SIG-M5 treated with dmso at 0.1 percent for 504 hours (cell line): Measurements from ENCODE around the gene LIMCH1.
"Not testable (repeated sequence)": the region's sequence is repeated elsewhere in the genome, so short reads cannot be mapped to it uniquely, and the experiment has no call there.

Experiments
- DNase-seq: peaks from one replicate; lab custom pipeline; 2025; ENCODE audit not compliant: unreplicated experiment; lab: John Stamatoyannopoulos, UW

Gene LIMCH1

GRCh38 chr4:41719417-41719816 lies 181.5 kb downstream of the LIMCH1 start:
- DNase-seq = no peak

GRCh38 chr4:41722181-41722580 lies 184.2 kb downstream of the LIMCH1 start:
- DNase-seq = no peak

GRCh38 chr4:41723286-41723685 lies 185.3 kb downstream of the LIMCH1 start:
- no peak for DNase-seq

- no peak for DNase-seq
These were observed 187.3 kb downstream of the LIMCH1 start for GRCh38 chr4:41725254-41725653.

- DNase-seq = no peak
These were observed 190.1 kb downstream of the LIMCH1 start for GRCh38 chr4:41727861-41728572.

GRCh38 chr4:41728573-41728913 lies 190.6 kb downstream of the LIMCH1 start:
- DNase-seq = no peak

- DNase-seq = no peak
These were observed 193.7 kb downstream of the LIMCH1 start for GRCh38 chr4:41731569-41732126.

GRCh38 chr4:41734371-41734770 lies 196.4 kb downstream of the LIMCH1 start:
- DNase-seq = no peak

GRCh38 chr4:41737491-41737890 lies 199.5 kb downstream of the LIMCH1 start:
- not testable (repeated sequence) for DNase-seq

- no peak for DNase-seq
These were observed 203.4 kb downstream of the LIMCH1 start for GRCh38 chr4:41741354-41741753.

- DNase-seq = no peak
These were observed 206.8 kb downstream of the LIMCH1 start for GRCh38 chr4:41744572-41745291.

- DNase-seq = no peak
These were observed 207.5 kb downstream of the LIMCH1 start for GRCh38 chr4:41745292-41746024.

GRCh38 chr4:41746025-41746439 lies 208.1 kb downstream of the LIMCH1 start:
- no peak for DNase-seq

GRCh38 chr4:41746440-41747229 lies 208.7 kb downstream of the LIMCH1 start:
- no peak for DNase-seq

GRCh38 chr4:41747230-41748055 lies 209.5 kb downstream of the LIMCH1 start:
- no peak for DNase-seq

GRCh38 chr4:41748074-41748570 lies 210.2 kb downstream of the LIMCH1 start:
- no peak for DNase-seq

- DNase-seq = no peak
These were observed 210.9 kb downstream of the LIMCH1 start, which contains the start of gene PHOX2B for GRCh38 chr4:41748571-41749475. PHOX2B (minus strand) TSS chr4:41748725; CDS start chr4:41748610, 115 bp downstream.

- DNase-seq = no peak
These were observed 211.7 kb downstream of the LIMCH1 start for GRCh38 chr4:41749631-41750039.
